HepG2 (cell line): Measurements from ENCODE around the gene H1-8.

Experiments used
- CTCF ChIP-seq: sonication (generic); formaldehyde crosslinking; IDR thresholded peaks from 2 replicates; pipeline ENCODE4 v1.5.0; 2020; ENCODE audit warnings: mild to moderate bottlenecking, missing genetic modification reagents, moderate library complexity
- JARID2 ChIP-seq: sonication (generic); formaldehyde crosslinking; IDR thresholded peaks from 2 replicates; pipeline ENCODE4 v1.8.1; 2023; ENCODE audit warnings: missing genetic modification reagents, inconsistent platforms; ENCODE audit not compliant: insufficient replicate concordance
- TCF7 ChIP-seq: sonication (generic); IDR thresholded peaks from 2 replicates; pipeline ENCODE4 v1.6.1; 2016; ENCODE audit warnings: antibody characterized with exemption, low read depth
- ZNF274 ChIP-seq: sonication (generic); formaldehyde crosslinking; IDR thresholded peaks from 2 replicates; pipeline ENCODE4 v1.5.1; 2020; ENCODE audit warnings: mild to moderate bottlenecking, missing genetic modification reagents
- ZNF280B ChIP-seq: sonication (generic); formaldehyde crosslinking; IDR thresholded peaks from 2 replicates; pipeline ENCODE4 v1.5.0; 2020; ENCODE audit warnings: missing genetic modification reagents, mild to moderate bottlenecking, borderline replicate concordance

GRCh38 chr3:129557548-129557894, 14.5 kb downstream of the H1-8 start:
- no peak for TF ChIP-seq JARID2
- TF ChIP-seq CTCF (CRISPR knock-in tag): no peak
- TF ChIP-seq ZNF280B (CRISPR knock-in tag): no peak
- no peak for TF ChIP-seq TCF7
- no peak for TF ChIP-seq ZNF274 (CRISPR knock-in tag)
